Activated CD4-positive, alpha-beta T cell treated with anti-CD3 and anti-CD28 coated beads for 36 hours (primary cell): ENCODE data around the gene SLC48A1. TPM values are rescaled to one million over a fixed set of nuclear protein-coding genes. Genes with fewer than 3 reads are reported as not detected.

Experiments
- ATAC-seq: fragments of 200-7000 bp; cut with Tn5 transposase; one replicate; pipeline ENCODE4 v1.10.0; 2021; ENCODE audit warnings: mild to moderate bottlenecking, moderate library complexity
- CTCF ChIA-PET: fragments of 350-600 bp; sonication (Branson Sonifier 250); formaldehyde crosslinking; loops from one replicate; lab custom pipeline; 2021; ENCODE audit warnings: antibody characterized with exemption; lab: Charles Lee
- POLR2A ChIA-PET: fragments of 350-600 bp; sonication (Branson Sonifier 250); formaldehyde crosslinking; loops from one replicate; lab custom pipeline; 2021; ENCODE audit warnings: antibody characterized with exemption, inconsistent platforms; lab: Charles Lee
- DNase-seq: peaks from one replicate; pipeline ENCODE4 v3.0.0-alpha.2; 2020
- H3K27ac Mint-ChIP-seq: one replicate; pipeline ENCODE4 v1.8.0; 2021; ENCODE audit warnings: mixed read lengths
- H3K27me3 Mint-ChIP-seq: one replicate; pipeline ENCODE4 v1.8.0; 2021; ENCODE audit warnings: mixed read lengths
- H3K36me3 Mint-ChIP-seq: one replicate; pipeline ENCODE4 v1.8.0; 2021; ENCODE audit warnings: low read depth, mixed read lengths
- H3K4me1 Mint-ChIP-seq: one replicate; pipeline ENCODE4 v1.8.0; 2021; ENCODE audit warnings: mixed read lengths
- H3K4me3 Mint-ChIP-seq: one replicate; pipeline ENCODE4 v1.8.0; 2021; ENCODE audit warnings: mild to moderate bottlenecking, moderate library complexity, mixed read lengths
- H3K9me3 Mint-ChIP-seq: one replicate; pipeline ENCODE4 v1.8.0; 2021; ENCODE audit warnings: low read depth, mixed read lengths
- intact Hi-C, 2 experiments: fragments of 100-400 bp; cut with DNase I in 1 of 2; cut with micrococcal nuclease in 1 of 2; formaldehyde crosslinking; loops; one replicate each; pipeline versions ENCODE4 v1.14.2 to v1.15.1; 2022 to 2024; cut with DNase I, micrococcal nuclease
- total RNA-seq, 2 experiments: library from RNA; stranded (reverse); gene quantifications; one replicate each; pipeline ENCODE4 v1.2.3, GENCODE V29; 2021

SLC48A1 gene
- total RNA-seq, 2 experiments from 2014 or later = 5.9 to 8.5 TPM

DNA sequence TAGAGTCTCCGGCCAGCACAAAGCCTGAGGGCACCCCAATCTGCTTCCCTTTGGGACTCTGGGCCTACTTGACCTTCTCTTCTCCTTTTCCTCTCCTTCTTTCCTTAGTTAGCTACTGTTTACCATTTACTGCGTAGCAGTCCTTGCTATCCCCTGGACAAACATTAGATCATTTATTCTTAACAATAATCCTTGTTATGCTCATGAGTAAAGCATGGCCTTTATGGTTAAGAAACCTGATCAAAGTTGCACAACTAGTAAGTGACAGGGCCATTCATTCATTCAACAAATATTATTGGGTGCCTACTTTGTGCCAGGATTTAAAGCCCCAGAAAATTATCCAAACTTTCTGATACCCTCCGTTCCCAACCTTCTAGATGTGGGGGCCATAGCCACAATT is 49.8 kb downstream of the SLC48A1 start:
- Mint-ChIP-seq H3K27ac (peak overlapping the region; percentile 81), H3K36me3 (peaks cover 14% of the 10 kb centered on the region), H3K4me3 (no peak overlapping the region), H3K9me3 (no peaks in the 10 kb centered on the region), H3K4me1 (peaks cover 74% of the 10 kb centered on the region), H3K27me3 (no peaks in the 10 kb centered on the region)
- ChIA-PET CTCF (interaction anchor here (0.5 to 7.1 kb wide), 6 partner anchors 9 to 940 kb away, joined by 3 to 117 read pairs (median 6); no protein-coding TSS in a partner anchor), POLR2A (interaction anchor here (1.0 to 7.3 kb wide), 2 partner anchors 9 to 11 kb away, joined by 4 to 90 read pairs; no protein-coding TSS in a partner anchor)
- intact Hi-C loops = loop anchor here in 1 of 2 experiments (5.0 kb wide), 1 partner anchor 1451 kb away; the partner anchor contains the start of gene SLC38A2
- ATAC-seq (no peak), DNase-seq (no peak)

DNA sequence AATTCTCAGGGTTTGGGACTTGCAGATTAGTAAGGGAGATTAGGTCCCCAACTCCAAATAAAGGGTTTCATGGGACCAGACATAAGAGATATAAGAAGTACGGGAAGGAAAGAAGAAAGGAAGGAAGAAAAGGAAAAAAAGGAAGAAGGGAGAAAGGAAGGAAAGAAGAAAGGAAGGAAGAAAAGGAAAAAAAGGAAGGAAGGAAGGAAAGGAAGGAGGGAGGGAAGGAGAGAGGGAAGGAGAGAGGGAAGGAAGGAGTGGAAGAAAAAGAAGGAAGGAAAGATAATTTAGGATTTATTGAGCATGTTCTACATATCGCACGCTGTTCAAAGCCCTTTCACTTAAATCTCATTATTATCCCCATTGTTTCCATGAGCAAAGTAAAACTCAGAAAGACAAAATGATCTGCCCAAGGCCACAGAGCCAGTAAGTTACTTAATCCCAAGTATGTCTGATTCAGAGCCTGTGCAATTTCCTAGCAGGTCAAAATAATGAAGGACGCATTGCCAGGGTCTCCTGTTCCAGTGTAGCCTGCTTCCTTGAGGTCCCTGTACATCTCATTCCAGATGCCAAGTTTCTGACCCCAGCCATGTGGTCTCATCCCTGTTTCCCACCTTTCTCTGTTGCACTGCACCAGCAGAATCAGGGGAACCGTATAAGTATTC is 50.5 kb downstream of the SLC48A1 start:
- ATAC-seq (no peak), DNase-seq (no peak)
- intact Hi-C loops = loop anchor here in 1 of 2 experiments (5.0 kb wide), 1 partner anchor 1451 kb away; the partner anchor contains the start of gene SLC38A2
- Mint-ChIP-seq H3K27me3 (no peaks in the 10 kb centered on the region), H3K4me1 (peaks cover 77% of the 10 kb centered on the region), H3K36me3 (peaks cover 7% of the 10 kb centered on the region), H3K27ac (peak overlapping the region; percentile 91), H3K4me3 (no peak overlapping the region), H3K9me3 (no peaks in the 10 kb centered on the region)
- POLR2A ChIA-PET = interaction anchor here (1.0 to 7.3 kb wide), 2 partner anchors 10 kb away, joined by 3 to 90 read pairs; no protein-coding TSS in a partner anchor
- CTCF ChIA-PET = interaction anchor here (0.5 to 7.1 kb wide), 5 partner anchors 8 to 939 kb away, joined by 3 to 117 read pairs (median 11); no protein-coding TSS in a partner anchor

DNA sequence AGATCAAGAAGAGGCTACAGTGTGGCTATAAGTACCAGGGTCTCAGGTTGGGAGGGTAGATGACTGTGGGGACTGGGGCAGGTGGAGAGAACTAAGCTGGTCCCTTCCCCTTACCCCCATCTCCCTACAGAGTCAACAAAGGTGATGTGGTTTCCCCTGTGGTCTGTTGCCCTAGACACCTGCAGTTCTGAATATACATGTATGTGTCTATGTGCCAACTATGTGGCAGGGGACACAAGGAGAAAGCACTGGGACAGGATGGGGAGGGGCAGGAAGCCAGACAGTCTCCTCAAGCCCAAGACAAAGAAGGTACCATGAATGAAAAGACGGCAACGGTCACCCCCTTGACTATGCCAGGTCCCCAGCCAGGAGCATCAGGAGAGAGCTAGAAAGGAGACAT is 51.2 kb downstream of the SLC48A1 start:
- POLR2A ChIA-PET = interaction anchor here (0.6 to 1.0 kb wide), 3 partner anchors 9 to 100 kb away, joined by 3 to 6 read pairs (median 3); no protein-coding TSS in a partner anchor
- Mint-ChIP-seq H3K9me3 (no peaks in the 10 kb centered on the region), H3K4me3 (no peak overlapping the region), H3K4me1 (peaks cover 84% of the 10 kb centered on the region), H3K27me3 (no peaks in the 10 kb centered on the region), H3K36me3 (peaks cover 2% of the 10 kb centered on the region), H3K27ac (peak overlapping the region; percentile 91)
- ATAC-seq (peak; percentile 6), DNase-seq (peak; percentile 54)
- CTCF ChIA-PET = interaction anchor here (0.7 to 1.9 kb wide), 5 partner anchors 9 to 83 kb away, joined by 4 to 14 read pairs (median 5); no protein-coding TSS in a partner anchor
- intact Hi-C loops = loop anchor here in 1 of 2 experiments (5.0 kb wide), 1 partner anchor 1452 kb away; the partner anchor contains the start of gene SLC38A2

DNA sequence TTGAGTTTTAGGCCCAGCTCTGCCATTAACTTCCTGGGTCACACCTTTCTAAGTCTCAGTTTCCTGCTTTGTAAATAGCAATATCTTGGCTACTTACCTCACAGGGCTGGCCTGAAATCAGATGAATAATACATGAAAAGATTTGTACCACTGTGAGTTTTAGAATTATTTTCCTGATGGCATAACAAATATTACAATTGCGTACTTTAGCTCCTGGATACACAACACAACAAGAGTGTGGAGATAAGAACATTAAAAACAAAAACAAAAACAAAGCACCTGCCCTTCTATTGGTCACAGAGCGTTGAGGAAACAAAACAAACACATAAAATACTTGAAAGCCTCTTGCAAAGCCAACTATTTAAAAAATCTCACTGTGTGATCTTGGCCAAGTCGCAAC is 51.6 kb downstream of the SLC48A1 start:
- intact Hi-C loops = loop anchor here in 1 of 2 experiments (5.0 kb wide), 1 partner anchor 1452 kb away; the partner anchor contains the start of gene SLC38A2
- CTCF ChIA-PET = interaction anchor here (0.7 to 1.9 kb wide), 5 partner anchors 9 to 83 kb away, joined by 4 to 14 read pairs (median 5); no protein-coding TSS in a partner anchor
- Mint-ChIP-seq H3K4me3 (no peak overlapping the region), H3K4me1 (peaks cover 88% of the 10 kb centered on the region), H3K36me3 (peaks cover 2% of the 10 kb centered on the region), H3K27me3 (no peaks in the 10 kb centered on the region), H3K27ac (peak overlapping the region; percentile 91), H3K9me3 (no peaks in the 10 kb centered on the region)
- POLR2A ChIA-PET = interaction anchor here (0.6 to 1.0 kb wide), 3 partner anchors 9 to 101 kb away, joined by 3 to 6 read pairs (median 3); no protein-coding TSS in a partner anchor
- ATAC-seq = no peak
- DNase-seq = no peak

DNA sequence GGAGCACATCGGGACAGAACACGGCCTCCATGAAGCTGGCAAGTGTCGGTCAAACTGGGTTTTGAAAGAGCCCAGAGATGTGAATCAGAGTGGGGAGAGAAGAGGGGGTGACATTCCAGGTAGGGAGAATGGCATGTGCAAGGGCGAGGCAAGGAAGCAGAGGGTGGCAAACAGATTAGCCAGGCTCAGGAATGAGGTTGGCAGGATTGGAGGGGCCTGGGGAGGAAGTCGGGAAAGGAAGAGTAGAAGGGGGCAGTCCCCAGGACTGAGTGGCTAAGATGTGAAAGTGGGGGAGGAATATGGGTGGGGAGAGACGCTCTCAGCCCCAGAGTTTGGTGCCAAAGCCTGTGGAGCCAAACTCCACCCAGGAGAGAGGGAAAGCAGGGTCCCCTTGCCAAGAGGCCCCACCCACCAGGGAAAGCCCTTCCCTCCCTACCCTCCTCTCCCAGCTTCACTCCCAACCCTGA is 52.2 kb downstream of the SLC48A1 start:
- POLR2A ChIA-PET = no interaction called here
- Mint-ChIP-seq H3K4me3 (no peak overlapping the region), H3K36me3 (peaks cover under 1% of the 10 kb centered on the region), H3K9me3 (no peaks in the 10 kb centered on the region), H3K27me3 (no peaks in the 10 kb centered on the region), H3K27ac (peak overlapping the region; percentile 91), H3K4me1 (peaks cover 92% of the 10 kb centered on the region)
- intact Hi-C loops = no loop called here
- ATAC-seq (no peak), DNase-seq (no peak)
- CTCF ChIA-PET = interaction anchor here (1.0 to 1.9 kb wide), 3 partner anchors 8 to 46 kb away, joined by 5 to 14 read pairs (median 5); no protein-coding TSS in a partner anchor

DNA sequence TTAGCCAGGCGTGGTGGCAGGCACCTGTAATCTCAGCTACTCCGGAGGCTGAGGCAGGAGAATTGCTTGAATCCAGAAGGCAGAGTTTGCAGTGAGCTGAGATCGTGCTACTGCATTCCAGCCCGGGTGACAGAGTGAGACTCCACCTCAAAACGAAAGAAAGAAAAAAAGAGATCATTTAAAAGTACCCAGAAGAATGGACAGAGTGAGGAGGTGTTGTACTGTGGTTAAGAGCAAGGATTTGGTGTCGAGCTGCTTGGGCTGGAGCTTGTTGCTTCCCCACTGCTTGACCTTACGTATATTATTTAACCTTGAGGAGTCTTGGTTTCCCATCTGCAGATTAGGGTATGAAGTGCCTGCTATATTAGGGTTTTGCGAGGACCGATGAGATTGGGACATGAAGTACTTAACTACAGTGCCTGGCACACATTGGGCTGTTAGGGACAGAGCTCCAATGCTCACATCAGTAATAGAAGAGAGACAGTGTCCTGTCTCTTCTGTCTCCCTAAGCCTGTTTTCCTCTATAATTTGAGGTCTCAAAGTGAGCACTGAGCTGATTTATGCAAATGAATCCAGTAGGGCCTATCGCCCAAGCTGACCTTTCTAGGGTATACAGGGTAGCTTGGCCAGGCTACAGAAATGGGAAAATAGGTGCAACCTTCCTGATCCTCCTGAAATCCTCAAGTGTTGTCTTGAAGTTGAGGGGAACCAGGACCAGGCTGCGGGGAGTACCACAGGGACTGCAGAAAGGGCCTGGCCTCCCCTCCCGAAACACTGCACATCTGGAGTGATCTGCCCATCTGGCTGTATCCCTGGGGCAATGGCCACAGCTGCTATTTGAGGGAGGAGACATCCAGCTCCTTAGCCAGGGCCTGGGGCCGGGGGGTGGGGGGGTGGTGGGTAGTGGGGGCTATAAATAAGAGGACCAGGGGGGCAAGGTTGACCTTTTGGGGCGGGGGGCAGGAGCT is 55.3 kb downstream of the SLC48A1 start:
- no peaks in the 10 kb centered on the region for H3K27me3 Mint-ChIP-seq
- intact Hi-C loops = no loop called here
- H3K27ac Mint-ChIP-seq = peak overlapping the region; percentile 92
- no peaks in the 10 kb centered on the region for H3K9me3 Mint-ChIP-seq
- DNase-seq = no peak
- peaks cover 2% of the 10 kb centered on the region for H3K36me3 Mint-ChIP-seq
- H3K4me3 Mint-ChIP-seq = peak overlapping the region; percentile 71
- ChIA-PET POLR2A (interaction anchor here (0.8 to 2.5 kb wide), 2 partner anchors 9 to 14 kb away, joined by 3 to 21 read pairs; no protein-coding TSS in a partner anchor), CTCF (interaction anchor here (0.6 to 14.5 kb wide), 10 partner anchors 9 to 795 kb away, joined by 3 to 303 read pairs (median 4); partner anchors contain the start of gene HDAC7)
- peaks cover 91% of the 10 kb centered on the region for H3K4me1 Mint-ChIP-seq
- no peak for ATAC-seq

DNA sequence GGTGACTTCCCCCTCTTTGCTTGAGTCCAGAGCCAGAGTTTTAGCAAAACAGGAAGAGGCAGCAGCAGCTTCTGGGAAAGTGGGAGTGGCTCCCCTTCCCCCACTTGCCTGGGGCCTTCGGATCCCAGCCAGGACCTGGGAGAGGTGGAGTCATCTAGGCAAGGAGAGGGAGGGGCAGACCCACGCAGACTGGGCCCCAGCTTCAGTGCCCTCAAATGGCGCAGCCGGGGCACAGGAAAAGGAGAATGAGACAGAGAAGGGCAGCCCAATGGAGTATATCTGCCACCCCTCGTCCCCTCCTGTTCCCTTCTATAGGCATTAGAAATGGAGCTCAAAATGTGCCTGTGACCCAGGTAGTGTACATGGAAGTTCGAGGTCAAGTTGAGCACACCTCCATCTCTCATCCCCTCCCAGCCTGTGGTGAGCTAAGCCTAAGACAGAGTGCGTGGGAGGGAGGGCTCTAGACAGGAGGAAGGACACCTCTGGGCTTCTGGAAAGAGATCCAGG is 56.0 kb downstream of the SLC48A1 start:
- ChIA-PET CTCF (interaction anchor here (0.7 to 14.5 kb wide), 11 partner anchors 9 to 253 kb away, joined by 3 to 303 read pairs (median 3); partner anchors contain the start of gene HDAC7), POLR2A (interaction anchor here (0.6 to 2.5 kb wide), 4 partner anchors 10 to 439 kb away, joined by 3 to 21 read pairs (median 3); no protein-coding TSS in a partner anchor)
- intact Hi-C loops = no loop called here
- Mint-ChIP-seq H3K4me1 (peaks cover 91% of the 10 kb centered on the region), H3K27me3 (no peaks in the 10 kb centered on the region), H3K27ac (peak overlapping the region; percentile 92), H3K9me3 (no peaks in the 10 kb centered on the region), H3K36me3 (peaks cover 2% of the 10 kb centered on the region), H3K4me3 (peak overlapping the region; percentile 71)
- DNase-seq (peak; percentile 55), ATAC-seq (no peak)

DNA sequence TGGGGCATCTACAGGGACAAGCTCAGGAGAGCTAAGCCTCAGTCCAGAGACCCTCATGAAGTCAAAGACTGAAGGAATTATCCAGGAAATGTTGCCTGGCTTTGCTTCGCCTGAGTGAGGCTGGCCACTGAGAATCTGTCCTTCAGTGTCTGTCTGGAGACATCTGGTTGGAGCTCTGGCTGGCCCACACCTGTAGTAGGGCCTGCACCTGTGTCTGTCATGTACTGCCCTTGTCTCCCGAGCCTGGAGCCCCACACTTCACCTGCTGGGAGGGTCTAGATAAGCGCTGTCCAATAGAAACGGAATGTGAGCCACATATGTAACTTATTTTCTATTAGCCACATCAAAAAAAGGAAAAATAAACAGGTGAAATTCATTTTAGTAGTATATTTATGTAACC is 56.5 kb downstream of the SLC48A1 start:
- intact Hi-C loops = no loop called here
- no peak for DNase-seq
- peaks cover 91% of the 10 kb centered on the region for H3K4me1 Mint-ChIP-seq
- peak overlapping the region; percentile 92 for H3K27ac Mint-ChIP-seq
- H3K4me3 Mint-ChIP-seq = peak overlapping the region; percentile 71
- CTCF ChIA-PET = interaction anchor here (0.7 to 14.5 kb wide), 8 partner anchors 8 to 253 kb away, joined by 3 to 303 read pairs (median 6); partner anchors contain the start of gene HDAC7
- H3K36me3 Mint-ChIP-seq = peaks cover 2% of the 10 kb centered on the region
- POLR2A ChIA-PET = interaction anchor here (0.6 to 2.5 kb wide), 3 partner anchors 16 to 440 kb away, joined by 3 to 21 read pairs (median 3); no protein-coding TSS in a partner anchor
- no peak for ATAC-seq
- H3K27me3 Mint-ChIP-seq = no peaks in the 10 kb centered on the region
- no peaks in the 10 kb centered on the region for H3K9me3 Mint-ChIP-seq
